Hepatocyte (in vitro differentiated cells): Measurements from ENCODE around the gene NAIF1.

ENCODE experiments used
- CTCF ChIP-seq: fragments of 200-600 bp; sonication (generic); IDR thresholded peaks from 2 replicates; pipeline ENCODE4 v1.5.1; 2016; ENCODE audit warnings: antibody characterized with exemption, mild to moderate bottlenecking; ENCODE audit not compliant: poor library complexity
- EZH2 ChIP-seq: fragments of 200-600 bp; sonication (generic); IDR thresholded peaks from 2 replicates; pipeline ENCODE4 v1.6.1; 2016; ENCODE audit warnings: antibody characterized with exemption, mild to moderate bottlenecking, borderline replicate concordance
- EZH2phosphoT487 ChIP-seq: fragments of 200-600 bp; sonication (generic); IDR thresholded peaks from one replicate; pipeline ENCODE4 v1.6.1; 2018; ENCODE audit warnings: antibody characterized with exemption, mild to moderate bottlenecking, low read depth, moderate library complexity; ENCODE audit not compliant: unreplicated experiment, severe bottlenecking

GRCh38 chr9:128114326-128115186 lies 47.4 kb upstream of the NAIF1 start:
- no peak for TF ChIP-seq CTCF
- no peak for TF ChIP-seq EZH2
- TF ChIP-seq EZH2phosphoT487: no peak
